Epidermal melanocyte (primary cell): ENCODE results near the gene RAD51B.

Experiments
- DNase-seq: peaks from one replicate; pipeline ENCODE4 v3.0.0; 2011; ENCODE audit warnings: low spot score; ENCODE audit not compliant: insufficient read length

RAD51B gene

DNA sequence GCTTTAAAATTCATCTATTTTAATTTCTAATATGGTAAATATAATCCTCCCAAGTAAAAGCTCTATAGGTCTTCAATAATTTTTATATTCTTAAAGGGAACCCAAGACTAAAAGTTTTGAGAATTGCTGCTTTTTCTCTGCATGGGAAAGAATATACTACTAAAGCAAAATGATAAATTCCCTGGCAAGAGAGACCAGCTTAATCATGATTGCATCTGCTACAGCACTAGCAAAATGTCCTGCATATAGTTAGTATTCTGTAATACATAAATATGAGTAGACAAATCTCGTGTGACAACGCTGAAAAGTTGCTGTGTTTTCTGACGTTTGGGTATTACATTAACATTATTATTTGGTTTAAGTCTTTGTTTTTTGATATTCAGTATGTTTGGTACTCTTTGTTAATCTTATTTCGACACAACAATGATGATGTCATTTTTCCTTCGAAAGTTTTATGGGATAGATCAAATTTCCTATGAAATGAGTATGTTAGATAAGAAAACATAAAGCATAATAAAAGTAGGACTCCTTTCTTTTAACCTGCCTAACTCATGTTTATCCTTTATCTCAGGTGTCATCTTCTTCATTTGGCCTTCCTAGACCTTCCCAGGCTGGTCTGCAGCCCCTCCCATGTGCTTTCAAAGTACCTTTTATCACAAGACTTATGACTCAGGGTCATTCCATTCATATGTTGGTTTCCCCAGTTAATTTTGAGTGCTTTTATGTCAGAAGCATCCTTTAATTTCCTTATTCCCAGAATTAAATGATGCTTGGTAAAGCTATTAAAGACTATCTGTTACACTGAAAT, 321.9 kb downstream of the RAD51B start:
- no peak for DNase-seq

DNA sequence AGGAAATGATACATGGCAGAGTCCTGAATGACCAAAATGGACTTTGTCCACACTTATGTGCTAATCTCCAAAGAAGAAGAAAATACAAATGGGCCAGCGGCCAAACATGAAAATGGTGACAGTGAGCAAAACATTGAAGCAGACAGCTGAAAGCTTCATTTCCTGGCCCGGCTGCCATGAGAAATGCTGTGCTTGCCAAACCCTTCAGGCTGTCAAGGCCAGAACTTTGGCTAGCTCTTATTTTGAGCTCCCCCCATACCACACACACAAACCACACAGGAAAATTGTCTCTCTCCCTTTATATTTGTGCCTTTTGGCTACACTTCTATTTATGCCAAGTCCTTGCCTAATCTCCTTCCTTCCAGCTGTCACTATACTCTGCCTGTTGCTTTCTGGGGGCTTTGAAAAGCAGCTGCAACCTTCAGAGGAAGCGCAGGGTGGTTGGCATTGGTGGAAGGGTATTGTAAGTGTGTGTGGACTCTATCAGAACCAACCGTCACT, 323.8 kb downstream of the RAD51B start:
- DNase-seq = no peak

DNA sequence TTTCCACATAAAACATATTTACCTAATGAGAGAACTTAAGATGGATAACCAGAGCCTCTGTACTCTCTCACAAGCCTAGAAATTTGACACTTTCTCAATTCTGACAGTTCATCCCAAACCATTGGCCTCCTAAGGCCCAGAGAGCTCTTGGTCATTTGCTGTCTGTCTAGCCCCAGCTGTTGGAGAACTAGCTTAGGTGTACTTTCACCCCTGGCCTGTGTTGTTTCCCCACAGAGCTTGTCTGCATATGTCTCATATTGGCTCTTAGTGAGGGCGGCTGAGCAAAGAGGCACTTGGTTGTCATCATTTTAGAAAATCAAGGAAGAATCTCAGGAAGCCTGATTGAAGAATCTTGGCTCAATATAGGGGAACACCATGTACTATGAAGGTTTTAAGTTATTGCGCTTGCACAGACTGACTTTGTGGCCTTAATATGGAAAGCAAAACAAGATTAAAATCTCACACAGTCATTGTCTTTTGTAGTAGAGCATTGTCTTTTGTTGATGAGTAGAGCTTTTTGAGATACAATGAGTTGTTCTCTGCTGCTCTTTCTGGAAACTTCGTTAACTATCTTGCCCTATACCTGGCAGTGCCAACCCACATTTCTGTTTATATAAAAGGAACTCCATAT, 324.6 kb downstream of the RAD51B start:
- DNase-seq = no peak

DNA sequence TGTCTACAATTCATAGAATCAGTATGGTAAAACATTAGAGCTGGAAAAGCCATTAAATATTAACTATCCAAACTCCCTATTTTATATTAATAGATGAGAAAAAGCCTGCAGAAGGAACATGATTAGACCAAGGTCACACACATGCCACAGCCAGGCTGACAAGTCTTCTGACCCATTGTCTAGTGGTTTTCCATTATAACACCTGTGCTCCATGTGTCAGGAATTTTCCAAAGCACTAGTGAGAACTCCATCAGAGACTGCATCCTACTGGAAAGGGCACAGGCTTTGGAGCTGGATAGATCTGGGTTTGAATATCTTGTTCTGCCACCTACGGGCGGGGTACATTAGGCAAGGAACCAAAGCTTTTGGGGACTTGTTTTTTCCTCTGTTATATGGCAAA, 325.5 kb downstream of the RAD51B start:
- DNase-seq = no peak

DNA sequence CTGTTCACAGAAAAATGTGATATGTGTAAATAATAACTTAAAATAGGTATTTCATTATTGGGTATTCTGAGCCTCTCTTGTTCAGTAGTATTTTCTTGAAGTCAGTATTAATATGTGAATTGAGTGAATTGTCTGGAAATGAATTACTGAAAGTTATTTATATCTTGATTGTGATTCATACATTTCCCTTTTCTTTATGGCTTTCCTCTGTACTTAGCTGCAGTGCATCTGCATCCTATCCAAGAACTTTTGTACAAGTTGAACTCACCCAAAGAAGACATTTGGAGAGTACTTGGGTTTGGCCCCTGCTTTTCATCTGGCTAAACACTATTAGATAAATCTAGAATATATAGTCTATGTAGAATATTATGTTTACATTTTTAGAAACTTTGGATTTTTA, 326.0 kb downstream of the RAD51B start:
- DNase-seq = no peak

DNA sequence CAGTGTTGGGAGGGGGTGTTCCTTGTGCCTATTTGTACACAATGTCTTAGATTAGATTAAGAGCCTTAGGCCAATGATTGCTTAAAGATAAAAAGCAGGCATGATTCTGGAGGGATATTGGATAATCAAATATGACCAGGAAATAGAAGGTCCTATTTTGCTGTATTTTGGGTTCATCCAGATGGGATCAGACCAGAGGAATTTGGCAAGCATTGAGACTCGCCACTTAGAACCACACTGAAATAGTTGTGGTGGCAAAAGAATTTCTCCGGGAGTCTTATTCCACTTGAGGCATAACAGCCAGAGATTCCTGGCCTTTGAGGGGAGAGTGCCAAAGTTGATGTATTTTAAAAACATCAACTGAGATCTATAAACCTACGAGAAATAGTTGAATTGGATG, 327.2 kb downstream of the RAD51B start:
- peak; percentile 87 for DNase-seq

DNA sequence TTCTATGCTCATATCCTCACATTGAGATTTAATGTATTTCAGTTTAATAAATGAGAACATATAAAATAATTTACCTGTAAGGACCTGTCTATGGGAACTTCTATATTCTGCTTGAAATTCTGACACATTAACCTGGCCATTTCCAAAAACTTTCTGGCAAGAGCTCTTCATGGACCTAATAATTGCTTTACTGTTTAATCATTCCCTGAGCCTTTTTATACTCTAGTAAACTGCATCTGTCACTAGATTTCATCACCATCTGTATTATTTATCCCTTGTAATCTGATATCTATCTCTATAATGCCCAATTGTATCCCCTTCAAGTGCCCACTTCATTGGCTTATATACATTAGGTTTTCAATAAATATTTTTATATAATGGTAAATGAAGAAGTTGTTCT, 327.7 kb downstream of the RAD51B start:
- no peak for DNase-seq

DNA sequence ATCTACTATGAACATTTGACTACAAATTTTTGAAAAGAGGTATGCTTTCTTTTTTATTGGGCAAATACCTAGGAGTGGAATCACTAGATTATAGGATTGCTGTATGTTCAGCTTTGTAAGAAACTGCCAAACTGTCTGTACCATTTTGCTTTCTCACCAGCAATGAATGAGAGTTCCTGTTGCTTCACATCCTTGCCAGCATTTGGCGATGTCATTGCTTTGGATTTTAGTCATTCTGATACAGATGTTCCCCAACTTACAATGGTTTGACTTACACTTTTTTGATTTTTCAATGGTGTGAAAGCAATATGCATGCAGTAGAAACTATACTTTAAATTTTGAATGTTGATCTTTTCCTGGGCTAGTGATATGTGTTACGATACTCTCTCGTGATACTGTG, 328.7 kb downstream of the RAD51B start:
- no peak for DNase-seq

DNA sequence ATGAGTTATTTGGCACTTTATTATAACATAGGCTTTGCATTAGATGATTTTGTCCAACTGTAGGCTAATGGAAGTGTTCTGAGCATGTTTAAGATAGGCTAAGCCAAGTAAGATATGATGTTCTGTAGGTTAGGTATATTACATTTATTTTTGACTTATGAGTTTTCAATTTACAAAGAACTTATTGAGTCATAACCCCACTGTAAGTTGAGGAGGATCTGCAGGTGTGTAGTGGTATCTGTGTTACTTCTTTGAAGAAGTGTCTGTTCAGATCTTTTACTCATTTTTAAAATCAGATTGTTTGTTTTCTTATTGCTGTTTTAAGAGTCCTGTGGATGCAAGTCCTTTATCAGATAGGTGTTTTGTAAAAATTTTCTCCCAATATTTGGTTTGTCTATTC, 329.2 kb downstream of the RAD51B start:
- DNase-seq = no peak

DNA sequence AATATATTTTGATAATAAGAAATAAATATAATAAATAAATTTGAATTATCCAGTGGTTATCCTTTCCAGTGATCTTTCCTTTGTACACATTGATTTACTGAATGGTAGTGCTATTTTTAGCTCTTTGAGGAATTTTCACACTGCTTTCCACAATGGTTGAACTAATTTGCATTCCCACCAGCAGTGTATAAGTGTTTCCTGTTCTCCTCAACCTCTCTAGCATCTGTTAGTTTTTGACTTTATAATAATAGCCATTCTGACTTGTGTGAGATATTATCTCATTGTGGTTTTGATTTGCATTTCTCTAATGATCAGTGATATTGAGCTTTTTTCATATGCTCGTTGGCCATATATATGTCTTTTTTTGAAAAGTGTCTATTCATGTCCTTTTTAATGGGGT, 333.7 kb downstream of the RAD51B start:
- no peak for DNase-seq

DNA sequence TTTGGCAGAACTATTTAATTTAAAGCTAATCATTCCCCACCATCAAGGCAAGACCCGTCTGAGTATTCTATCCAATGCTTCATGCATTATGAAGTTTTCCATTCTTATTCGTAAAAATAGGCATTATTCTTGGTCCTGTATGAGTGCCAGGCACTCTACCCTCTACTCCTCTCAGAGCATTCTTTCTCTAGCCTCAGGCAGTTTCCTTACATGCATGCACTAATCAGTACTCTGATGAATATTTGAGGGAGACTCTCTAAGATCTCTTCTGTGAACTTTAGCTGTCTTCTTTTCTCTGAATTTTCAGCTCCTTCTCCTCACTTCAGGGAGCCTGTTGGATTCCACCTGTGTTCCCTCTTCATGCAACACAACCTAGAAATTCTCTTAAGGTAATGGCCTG, 334.7 kb downstream of the RAD51B start:
- DNase-seq = no peak

DNA sequence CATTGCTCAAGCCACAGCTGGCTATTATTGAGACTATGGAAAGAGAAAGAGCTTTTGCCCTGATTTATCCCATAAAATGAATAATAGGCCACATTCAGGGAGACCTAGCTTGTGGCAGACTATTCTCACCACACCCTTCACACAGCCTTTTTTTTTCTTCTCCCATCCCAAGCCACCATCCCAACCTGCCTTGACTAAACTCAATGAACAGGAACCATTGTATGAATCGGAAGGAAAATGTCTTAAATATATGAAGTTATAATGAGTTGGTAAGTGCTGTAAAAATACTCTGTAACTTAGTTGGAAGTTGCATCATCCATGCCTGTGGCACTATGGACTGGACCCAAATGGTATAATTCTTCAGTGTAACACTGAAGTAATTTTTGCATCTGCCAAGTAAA, 338.4 kb downstream of the RAD51B start:
- DNase-seq = no peak

DNA sequence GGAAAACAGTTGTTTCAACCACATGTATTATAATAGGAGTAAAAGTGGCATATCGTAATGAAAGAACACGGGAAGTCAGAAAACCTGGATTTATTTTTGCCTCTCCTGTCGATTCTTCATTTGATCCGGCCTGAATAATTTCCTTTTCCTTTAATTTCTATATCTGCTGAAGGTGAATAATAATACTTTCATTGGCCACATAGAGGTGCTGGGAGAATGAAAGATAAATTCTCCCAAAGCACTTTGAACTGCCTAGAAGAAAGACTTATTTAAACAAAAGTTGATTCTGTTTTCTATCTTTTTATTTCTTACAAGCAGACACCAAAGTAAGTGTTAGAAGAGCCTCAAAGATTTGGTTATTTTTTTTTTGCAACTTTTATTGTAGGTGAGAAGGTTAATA, 339.1 kb downstream of the RAD51B start:
- DNase-seq = no peak

DNA sequence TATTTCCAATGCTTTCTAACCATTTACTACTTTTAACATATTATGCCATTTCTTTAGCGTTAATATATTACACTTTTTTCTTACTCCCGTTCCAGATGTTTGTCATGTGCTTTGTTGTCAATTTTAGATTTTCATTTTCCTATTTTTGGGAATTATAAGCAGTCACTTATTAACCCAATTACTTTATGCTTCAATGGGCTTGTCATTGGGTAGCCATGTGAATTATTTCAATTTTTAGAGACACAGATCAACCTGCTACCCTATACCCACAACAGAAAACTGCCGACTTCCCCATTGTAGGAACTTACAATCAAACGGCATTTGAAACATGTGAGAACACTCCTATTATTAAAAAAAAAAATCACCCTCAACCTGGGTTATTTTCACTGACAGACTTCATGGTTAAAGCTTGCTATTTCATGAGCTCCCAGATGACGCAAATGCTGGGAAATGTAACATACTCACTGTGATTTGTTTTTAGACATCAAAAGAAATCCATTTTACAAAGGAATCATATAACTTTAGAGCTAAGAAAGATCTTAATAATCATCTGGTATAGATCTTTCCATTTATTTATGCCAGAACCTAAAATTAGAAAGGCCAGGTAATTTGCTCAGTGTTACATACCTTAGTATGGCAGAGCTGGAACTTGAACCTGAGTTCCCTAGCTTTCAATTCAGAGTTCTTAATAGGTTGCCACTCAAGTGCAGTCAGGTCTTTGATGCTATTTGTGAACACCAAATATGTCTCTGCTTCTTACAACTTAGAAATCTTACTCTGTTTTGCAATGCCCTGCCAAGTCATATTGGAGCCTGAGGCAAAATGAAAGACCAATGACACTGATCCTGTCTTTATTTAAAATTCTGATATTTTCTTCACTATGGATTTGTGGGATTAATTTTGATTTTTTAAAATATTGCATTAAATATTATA, 340.4 kb downstream of the RAD51B start:
- no peak for DNase-seq

DNA sequence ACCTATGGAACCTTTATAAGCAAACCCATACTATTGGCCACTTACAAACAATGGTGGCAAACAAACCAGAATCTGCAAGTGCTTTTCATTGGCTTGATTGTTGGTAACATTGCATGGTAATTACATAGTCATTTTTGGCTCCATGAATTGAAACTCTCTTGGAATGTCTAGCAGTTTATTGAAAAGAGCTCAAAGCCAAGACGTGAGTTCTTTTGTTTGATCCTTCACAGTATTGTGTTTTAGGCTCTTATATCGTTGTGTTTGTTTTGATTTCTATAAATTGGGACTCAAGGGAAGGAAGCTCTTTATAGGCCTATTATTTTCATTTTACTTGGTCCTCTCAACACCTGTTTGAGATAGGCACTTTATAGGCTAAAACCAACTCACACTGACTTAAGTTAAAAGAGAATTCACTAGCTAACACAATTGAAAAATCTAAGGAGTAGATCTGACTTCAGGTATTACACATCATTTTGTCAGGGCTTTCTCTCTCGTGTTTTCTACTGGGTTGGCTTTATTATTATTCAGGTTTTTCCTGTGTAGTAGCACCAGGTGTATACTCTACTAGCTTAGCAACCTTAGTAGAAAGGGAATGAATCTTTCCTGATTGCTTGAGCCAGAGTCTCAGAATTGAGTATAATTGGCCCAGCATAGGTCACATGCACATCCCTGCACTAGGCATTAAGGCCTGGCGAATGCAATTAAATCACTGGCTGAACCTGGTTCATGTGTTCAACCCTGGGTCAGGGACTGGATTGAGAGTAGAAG, 341.4 kb downstream of the RAD51B start:
- no peak for DNase-seq

DNA sequence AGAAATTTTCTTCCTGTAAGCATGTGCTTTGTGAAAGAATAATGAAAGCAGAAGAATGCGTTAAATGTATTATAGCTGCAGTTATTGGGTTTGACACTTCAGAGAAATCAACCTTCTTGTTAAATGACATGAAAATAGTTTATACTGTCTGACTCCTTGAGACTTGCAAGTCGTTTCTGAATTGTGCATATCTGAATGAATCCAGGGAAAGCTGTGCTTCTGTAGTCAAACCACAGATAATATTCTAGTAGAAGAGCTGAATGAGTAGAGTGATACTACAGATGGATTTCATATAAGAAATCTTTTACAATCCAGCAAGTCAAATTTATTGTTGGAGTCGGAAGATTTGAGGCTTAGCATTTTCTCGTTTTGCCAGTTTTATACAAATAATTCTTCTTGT, 343.3 kb downstream of the RAD51B start:
- DNase-seq = no peak

DNA sequence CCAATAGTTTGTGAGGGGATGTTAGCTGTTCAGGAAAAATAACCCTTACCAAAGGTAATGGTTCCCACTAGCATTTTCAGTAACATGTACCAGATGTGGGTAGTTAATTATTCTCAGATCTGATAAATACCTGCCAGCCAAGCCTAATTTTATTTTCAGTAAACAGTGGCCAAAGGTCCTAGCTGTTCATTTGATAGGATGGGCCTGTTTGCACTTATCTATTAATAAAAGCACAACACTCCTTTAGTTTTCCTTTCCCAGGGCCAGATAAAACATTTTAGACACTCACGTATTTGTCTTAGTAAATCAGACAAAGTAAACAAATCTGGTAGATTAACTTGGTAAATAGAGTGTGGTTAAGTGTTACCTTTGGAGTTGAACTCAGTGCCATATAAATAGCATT, 345.1 kb downstream of the RAD51B start:
- no peak for DNase-seq

DNA sequence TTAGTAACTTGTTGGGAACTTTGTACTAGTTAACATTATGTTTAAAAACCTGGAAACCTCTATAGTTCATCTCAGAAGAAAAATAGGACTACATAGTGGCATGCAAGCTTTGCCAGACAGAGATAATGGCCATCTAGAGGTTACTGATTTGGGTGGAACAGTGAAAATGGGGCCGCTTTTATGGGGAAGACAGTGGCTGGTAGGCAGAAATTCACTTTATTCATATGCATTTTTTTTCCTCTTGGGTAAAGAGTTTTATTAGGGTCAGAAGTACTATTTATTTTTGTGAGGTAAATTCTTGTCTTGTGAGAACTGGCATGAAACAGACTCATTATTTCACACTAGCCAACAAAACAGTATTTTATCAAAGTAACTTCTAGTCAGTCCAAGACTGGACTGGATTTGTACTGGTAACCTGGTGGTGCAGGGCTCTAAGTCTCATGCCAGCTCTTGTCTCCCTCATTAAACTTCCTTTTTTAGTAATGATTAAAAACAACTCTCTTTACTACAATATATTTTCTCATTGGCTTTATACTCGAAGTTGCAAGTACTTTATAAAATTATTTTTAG, 345.8 kb downstream of the RAD51B start:
- no peak for DNase-seq

DNA sequence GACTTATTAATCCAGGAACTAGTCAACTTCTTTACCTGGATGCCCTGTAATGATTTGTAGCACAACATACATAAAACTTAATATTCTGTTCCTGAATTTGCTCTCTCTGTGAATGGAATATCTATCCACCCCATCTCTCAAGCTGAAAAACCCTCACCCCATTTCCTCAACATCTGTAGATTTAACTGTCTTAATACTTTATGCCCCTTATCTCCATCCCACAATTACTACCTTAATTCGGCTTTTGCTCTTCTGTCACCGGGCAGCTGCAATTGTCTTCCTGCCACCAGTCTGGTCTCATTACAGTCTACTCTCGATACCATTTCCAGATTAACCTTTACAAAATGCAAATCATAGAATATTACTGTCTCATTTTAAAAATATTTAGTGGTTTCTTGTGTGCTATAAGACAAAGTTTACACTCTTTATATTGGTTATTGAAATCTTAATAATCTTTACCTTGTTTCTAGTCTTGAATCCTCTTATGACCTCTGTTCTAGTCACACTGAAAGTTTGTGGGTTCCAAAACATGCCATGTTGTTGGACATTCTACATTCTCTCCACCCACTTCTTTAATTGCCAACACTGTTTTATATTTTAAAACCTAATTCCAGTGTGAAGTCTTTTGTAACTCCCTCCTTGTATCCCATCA, 347.3 kb downstream of the RAD51B start:
- no peak for DNase-seq

DNA sequence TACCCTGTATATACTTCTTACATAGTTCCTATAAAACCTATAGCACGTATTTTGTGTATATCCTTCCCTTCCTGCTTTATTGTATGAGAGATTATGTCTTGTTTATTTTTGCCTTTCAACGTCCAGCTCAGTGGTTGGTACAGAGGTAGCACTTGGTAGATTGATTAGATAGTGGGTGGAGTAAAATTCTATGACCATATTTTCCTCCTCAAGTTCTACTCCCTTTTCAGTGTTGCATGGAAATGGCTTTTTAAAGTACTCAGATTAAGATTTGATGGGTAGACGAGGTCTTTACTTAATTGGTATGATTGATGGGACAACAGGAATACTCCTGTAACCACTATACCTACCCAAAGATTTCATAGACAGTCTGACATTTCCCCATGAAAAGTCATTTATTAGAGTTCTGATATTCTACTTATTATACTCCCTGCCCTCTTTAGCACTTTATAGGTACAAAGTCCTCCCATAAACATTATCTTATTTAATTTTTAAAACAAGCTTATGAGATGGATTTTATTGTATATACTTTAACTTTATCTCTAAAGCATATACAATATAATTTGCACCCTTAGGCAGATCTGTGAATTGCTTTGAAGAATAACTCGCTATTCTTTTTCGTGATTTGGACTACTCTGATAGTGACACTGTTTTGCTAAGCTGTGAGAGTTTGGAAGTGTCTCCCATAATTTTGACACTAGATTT, 348.0 kb downstream of the RAD51B start:
- no peak for DNase-seq
